H1 (cell line): ENCODE results near the gene ARHGAP24. TPM values are rescaled to one million over a fixed set of nuclear protein-coding genes. Genes with fewer than 3 reads are reported as not detected.

Experiments used
- CTCF ChIA-PET: fragments of 300-600 bp; sonication (Branson Sonifier 250); formaldehyde crosslinking; loops from one replicate; lab custom pipeline; 2021; ENCODE audit not compliant: partially characterized antibody; lab: Charles Lee
- POLR2A ChIA-PET: fragments of 300-600 bp; sonication (Branson Sonifier 250); formaldehyde crosslinking; loops from one replicate; lab custom pipeline; 2021; ENCODE audit warnings: inconsistent platforms; ENCODE audit not compliant: partially characterized antibody; lab: Charles Lee
- DNase-seq, 2 experiments: peaks; one replicate each; pipeline versions ENCODE4 v3.0.0 to v3.0.0-alpha.2; 2010 to 2022; ENCODE audit warnings: low spot score in 2 of 2, low read depth in 1 of 2, mixed read lengths in 1 of 2
- FAIRE-seq: peaks from 2 replicates; lab custom pipeline; 2011; peaks lifted over from hg19 to GRCh38; lab: Jason Lieb, UNC
- H2AFZ ChIP-seq: 2 replicates; pipeline ENCODE4 v1.8.1; 2012; ENCODE audit warnings: low read length, inconsistent platforms
- H2AK5ac ChIP-seq: 2 replicates; pipeline ENCODE4 v1.6.1; 2013; ENCODE audit warnings: low read depth, low read length
- H2BK120ac ChIP-seq: replicated peaks from 2 replicates; pipeline ENCODE3; 2013; ENCODE audit warnings: low read depth, low read length, inconsistent platforms
- H2BK12ac ChIP-seq: 2 replicates; pipeline ENCODE4 v1.6.1; 2013; ENCODE audit warnings: low read depth, low read length
- H2BK15ac ChIP-seq: 2 replicates; pipeline ENCODE4 v1.6.1; 2013; ENCODE audit warnings: low read length
- H2BK20ac ChIP-seq: 2 replicates; pipeline ENCODE4 v1.6.1; 2013; ENCODE audit warnings: low read length
- H2BK5ac ChIP-seq: 2 replicates; pipeline ENCODE4 v1.6.1; 2013; ENCODE audit warnings: low read depth, low read length
- H3K14ac ChIP-seq: 2 replicates; pipeline ENCODE4 v1.6.1; 2013; ENCODE audit warnings: inconsistent platforms; ENCODE audit not compliant: insufficient read length
- H3K18ac ChIP-seq: 2 replicates; pipeline ENCODE4 v1.6.1; 2013; ENCODE audit warnings: low read length; ENCODE audit errors: extremely low read depth
- H3K23ac ChIP-seq: 2 replicates; pipeline ENCODE4 v1.6.1; 2013; ENCODE audit warnings: inconsistent platforms; ENCODE audit not compliant: insufficient read length
- H3K23me2 ChIP-seq: 2 replicates; pipeline ENCODE4 v1.6.1; 2013; ENCODE audit warnings: low read depth, low read length
- H3K27ac ChIP-seq: 2 replicates; pipeline ENCODE4 v1.6.1; 2011; ENCODE audit warnings: low read depth, low read length, inconsistent platforms
- H3K27me3 ChIP-seq, 4 experiments: replicated peaks in 1 of 4; 1 replicate in 1 of 4; 2 replicates in 3 of 4; pipeline versions ENCODE4 v1.6.1 to v1.8.1; 2011 to 2013; ENCODE audit warnings: low read length in 3 of 4, mild to moderate bottlenecking in 3 of 4, inconsistent platforms in 2 of 4, mixed read lengths in 2 of 4, moderate library complexity in 1 of 4; ENCODE audit not compliant: control insufficient read depth in 3 of 4, insufficient read depth in 3 of 4; ENCODE audit errors: extremely low read depth in 1 of 4
- H3K36me3 ChIP-seq, 4 experiments: 2 replicates each; pipeline versions ENCODE4 v1.6.1 to v1.8.1; 2011 to 2013; ENCODE audit warnings: mild to moderate bottlenecking in 4 of 4, low read length in 3 of 4, moderate library complexity in 2 of 4, control low read depth in 1 of 4, inconsistent platforms in 1 of 4; ENCODE audit not compliant: insufficient read depth in 4 of 4, control insufficient read depth in 2 of 4
- H3K4ac ChIP-seq: replicated peaks from 2 replicates; pipeline ENCODE3; 2013; ENCODE audit warnings: low read length, low read depth, mixed read lengths, inconsistent platforms; ENCODE audit not compliant: insufficient read length
- H3K4me1 ChIP-seq, 4 experiments: replicated peaks in 1 of 4; 1 replicate in 1 of 4; 2 replicates in 3 of 4; pipeline versions ENCODE4 v1.6.1 to v1.8.1; 2011 to 2013; ENCODE audit warnings: low read length in 3 of 4, inconsistent platforms in 2 of 4, mixed read lengths in 1 of 4; ENCODE audit not compliant: insufficient read depth in 4 of 4, control insufficient read depth in 3 of 4
- H3K4me2 ChIP-seq, 2 experiments: 2 replicates each; pipeline versions ENCODE4 v1.6.1 to v1.8.1; 2011 to 2013; ENCODE audit warnings: low read depth in 2 of 2, low read length in 2 of 2, control low read depth in 1 of 2, inconsistent platforms in 1 of 2, mild to moderate bottlenecking in 1 of 2; ENCODE audit not compliant: insufficient read depth in 1 of 2
- H3K4me3 ChIP-seq, 4 experiments: fragments of 200-600, 300-600 bp in 1 of 4; sonication (generic), shearing (Covaris generic), sonication (Bioruptor Twin) in 1 of 4; 2 replicates each; pipeline versions ENCODE4 v1.5.1 to v1.8.1; 2011 to 2016; ENCODE audit warnings: low read length in 4 of 4, low read depth in 3 of 4, control low read depth in 2 of 4, inconsistent platforms in 2 of 4, mild to moderate bottlenecking in 2 of 4, mixed read lengths in 1 of 4, moderate library complexity in 1 of 4; ENCODE audit not compliant: insufficient read depth in 2 of 4; ENCODE audit errors: extremely low read depth in 1 of 4
- H3K56ac ChIP-seq: replicated peaks from 2 replicates; pipeline ENCODE3; 2013; ENCODE audit warnings: low read depth, mild to moderate bottlenecking, mixed read lengths, low read length, inconsistent platforms; ENCODE audit not compliant: insufficient read length
- H3K79me1 ChIP-seq: 2 replicates; pipeline ENCODE4 v1.6.1; 2013; ENCODE audit warnings: low read depth, low read length, control low read depth
- H3K79me2 ChIP-seq, 2 experiments: 2 replicates each; pipeline versions ENCODE4 v1.6.1 to v1.8.1; 2012 to 2013; ENCODE audit warnings: low read length in 2 of 2, mild to moderate bottlenecking in 2 of 2, inconsistent platforms in 1 of 2; ENCODE audit not compliant: insufficient read depth in 2 of 2, control insufficient read depth in 1 of 2
- H3K9ac ChIP-seq, 4 experiments: replicated peaks in 1 of 4; 1 replicate in 1 of 4; 2 replicates in 3 of 4; pipeline versions ENCODE4 v1.6.1 to v1.8.1; 2011 to 2013; ENCODE audit warnings: low read depth in 3 of 4, low read length in 3 of 4, control low read depth in 2 of 4, mild to moderate bottlenecking in 2 of 4, moderate library complexity in 2 of 4, inconsistent platforms in 1 of 4; ENCODE audit errors: extremely low read depth in 1 of 4
- H3K9me3 ChIP-seq, 2 experiments: 2 replicates each; pipeline versions ENCODE4 v1.6.1 to v1.8.1; 2012 to 2013; ENCODE audit warnings: mild to moderate bottlenecking in 2 of 2, moderate library complexity in 2 of 2, control low read depth in 1 of 2, inconsistent platforms in 1 of 2, low read depth in 1 of 2, low read length in 1 of 2, mixed read lengths in 1 of 2; ENCODE audit not compliant: insufficient read depth in 2 of 2
- H4K20me1 ChIP-seq, 2 experiments: replicated peaks in 1 of 2; 2 replicates each; pipeline versions ENCODE3 to v1.8.1; 2011 to 2013; ENCODE audit warnings: inconsistent platforms in 2 of 2, low read length in 2 of 2, mild to moderate bottlenecking in 1 of 2; ENCODE audit not compliant: insufficient read depth in 2 of 2, control insufficient read depth in 1 of 2
- H4K5ac ChIP-seq: 2 replicates; pipeline ENCODE4 v1.6.1; 2013; ENCODE audit warnings: low read length, low read depth, mixed read lengths, inconsistent platforms; ENCODE audit not compliant: insufficient read length
- H4K8ac ChIP-seq: 2 replicates; pipeline ENCODE4 v1.8.0; 2013; ENCODE audit warnings: mild to moderate bottlenecking, moderate library complexity, low read length, inconsistent platforms; ENCODE audit not compliant: insufficient read depth; ENCODE audit errors: extremely low read depth
- H4K91ac ChIP-seq: replicated peaks from 2 replicates; pipeline ENCODE3; 2013; ENCODE audit warnings: low read length, mixed read lengths, inconsistent platforms; ENCODE audit not compliant: insufficient read length
- POLR2A ChIP-seq, 2 experiments: IDR thresholded peaks; 1 replicate in 1 of 2; 2 replicates in 1 of 2; pipeline ENCODE4 v1.6.1; 2011; ENCODE audit warnings: low read depth in 2 of 2, low read length in 2 of 2, mild to moderate bottlenecking in 2 of 2; ENCODE audit errors: control extremely low read depth in 1 of 2
- POLR2AphosphoS5 ChIP-seq: IDR thresholded peaks from 2 replicates; pipeline ENCODE4 v1.6.1; 2011; ENCODE audit warnings: low read depth, low read length
- WGBS, 2 experiments: shearing (Covaris generic) in 1 of 2; methylation state at CpG; one replicate each; pipeline versions ENCODE4 v1.1.6 to v1.1.7; 2013 to 2015; ENCODE audit warnings: low lambda C conversion rate in 2 of 2, mixed read lengths in 2 of 2, inconsistent platforms in 1 of 2, low coverage in 1 of 2, missing lambda C conversion rate in 1 of 2; ENCODE audit not compliant: insufficient replicate concordance in 2 of 2, insufficient coverage in 1 of 2, insufficient read length in 1 of 2; ENCODE audit errors: extremely low coverage in 1 of 2, missing lambda C conversion rate in 1 of 2; 5-methylcytosine and 5-hydroxymethylcytosine counted together
- polyA plus RNA-seq, 7 experiments: library from polyadenylated mRNA; depleted of rRNA in 3 of 7; stranded (reverse) in 5 of 7; unstranded in 2 of 7; fragments of >200 nt in 5 of 7; fragments of 200-250 nt in 2 of 7; gene quantifications; 1 replicate in 5 of 7; 2 replicates in 1 of 7; 4 replicates in 1 of 7; pipeline versions ENCODE4 v1.2.1 to v1.2.3, GENCODE V29; 2011 to 2013; ENCODE audit warnings: missing spikeins in 2 of 7, mixed read lengths in 2 of 7
- total RNA-seq: library from RNA; stranded (reverse); fragmentation: NEBNext Ultra II Directional; extraction: Animal tissue kit (Norgen Biotek cat#: 25700); gene quantifications from 2 replicates; pipeline ENCODE4 v1.2.1, GENCODE V29; 2021
- TF ChIP-seq, protein P1 (sequence below): IDR thresholded peaks from 2 replicates; pipeline ENCODE4 v1.6.1; 2011; ENCODE audit warnings: low read depth, mild to moderate bottlenecking, low read length; ENCODE audit not compliant: insufficient read depth

The ARHGAP24 gene
- total and polyA plus RNA-seq, 2 of the 8 experiments (the other 6 are each of a cell fraction or from before 2014, with no cell fraction given) = 0.08 to 0.50 TPM

DNA sequence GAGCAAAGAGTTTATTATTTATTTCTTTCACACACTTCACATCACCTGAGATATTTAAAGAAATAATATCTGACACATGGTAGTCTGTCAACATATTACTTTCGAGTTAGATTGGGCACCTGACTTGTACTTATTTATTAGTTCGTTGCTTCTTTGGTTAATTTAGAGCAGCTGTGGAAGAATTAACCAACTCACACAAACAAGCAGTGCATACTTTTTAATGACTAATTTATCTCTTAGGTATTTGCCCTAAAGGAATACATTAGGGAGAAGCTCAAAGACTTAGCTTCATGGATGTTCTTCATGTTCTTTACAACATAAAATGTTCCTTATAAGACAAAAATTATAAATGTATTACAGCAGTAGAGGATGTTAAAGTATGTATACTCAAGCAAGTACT is 242.9 kb downstream of the ARHGAP24 start:
- Histone ChIP-seq H3K27me3 (no peaks in the 10 kb centered on the region), H2AFZ (no peak overlapping the region), H2BK5ac (no peak overlapping the region), H3K4me1 (no peaks in the 10 kb centered on the region), H3K18ac (no peak overlapping the region), H4K8ac (no peak overlapping the region), H3K4me3 (no peak overlapping the region), H3K4me2 (no peak overlapping the region), H3K14ac (no peak overlapping the region), H2BK15ac (no peak overlapping the region), H3K9ac (no peak overlapping the region), H3K79me1 (no peaks in the 10 kb centered on the region), H2BK20ac (no peak overlapping the region), H4K91ac (no peak overlapping the region), H3K79me2 (no peaks in the 10 kb centered on the region), H3K4ac (no peak overlapping the region), H3K56ac (no peak overlapping the region), H2AK5ac (no peak overlapping the region), H3K23ac (no peak overlapping the region), H3K23me2 (no peaks in the 10 kb centered on the region), H3K36me3 (no peaks in the 10 kb centered on the region), H2BK120ac (no peak overlapping the region), H4K5ac (no peak overlapping the region), H4K20me1 (peaks cover 0 to 2% of the 10 kb centered on the region in 2 experiments), H3K27ac (no peak overlapping the region), H3K9me3 (no peaks in the 10 kb centered on the region), H2BK12ac (no peak overlapping the region)
- ChIA-PET POLR2A (no interaction called here), CTCF (no interaction called here)
- FAIRE-seq (no peak), DNase-seq (no peak)
- 90% methylated on average over 2 of the region's 2 CpGs; no CpG with 5 or more reads in 1 of the 2 experiments for WGBS, 2 experiments
- TF ChIP-seq, protein P1, sequence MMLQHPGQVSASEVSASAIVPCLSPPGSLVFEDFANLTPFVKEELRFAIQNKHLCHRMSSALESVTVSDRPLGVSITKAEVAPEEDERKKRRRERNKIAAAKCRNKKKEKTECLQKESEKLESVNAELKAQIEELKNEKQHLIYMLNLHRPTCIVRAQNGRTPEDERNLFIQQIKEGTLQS = no peak
- TF ChIP-seq POLR2AphosphoS5 (no peak), POLR2A (IDR thresholded peaks at IDR 0.05; ENCODE audit: control extremely low read depth in 1 of 2, low read depth in 2 of 2, low read length in 2 of 2) (no peak)
